ENCODE data around the gene ZDHHC16. TPM values are rescaled to one million over a fixed set of nuclear protein-coding genes. Genes with fewer than 3 reads are reported as not detected.

ZDHHC16 gene
- total and polyA plus RNA-seq, 10 of the 15 experiments (the other 5 are each of a cell fraction or from before 2014, with no cell fraction given) = 16.8 to 63.1 (median 29.8) TPM

DNA sequence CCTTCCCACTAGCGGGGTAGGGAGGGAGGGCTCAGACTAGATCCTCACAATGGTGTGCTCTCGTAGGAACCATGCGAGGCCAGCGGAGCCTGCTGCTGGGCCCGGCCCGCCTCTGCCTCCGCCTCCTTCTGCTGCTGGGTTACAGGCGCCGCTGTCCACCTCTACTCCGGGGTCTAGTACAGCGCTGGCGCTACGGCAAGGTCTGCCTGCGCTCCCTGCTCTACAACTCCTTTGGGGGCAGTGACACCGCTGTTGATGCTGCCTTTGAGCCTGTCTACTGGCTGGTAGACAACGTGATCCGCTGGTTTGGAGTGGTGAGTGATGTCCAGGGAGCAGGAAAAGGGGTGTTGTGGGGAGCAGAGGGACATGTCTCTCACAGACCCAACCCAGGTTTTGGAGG, 5.6 kb downstream of the ZDHHC16 start:
- Histone ChIP-seq H3K9ac (ENCODE audit: control insufficient read depth, insufficient read depth, low read length) (no peak overlapping the region), H3K4me1 (ENCODE audit: control insufficient read depth, insufficient read depth, low read length) (peaks cover 8% of the 10 kb centered on the region), H3K4me2 (ENCODE audit: control insufficient read depth, insufficient read depth) (no peak overlapping the region), H3K4me3 (no peak overlapping the region), H3K79me2 (ENCODE audit: control insufficient read depth, insufficient read depth, low read length) (peaks cover 10% of the 10 kb centered on the region), H2AFZ (ENCODE audit: control insufficient read depth, low read depth, low read length) (no peak overlapping the region), H3K27me3 (replicated peaks in 1 of 2; ENCODE audit: control insufficient read depth in 2 of 2, insufficient read depth in 2 of 2, low read length in 1 of 2) (no peaks in the 10 kb centered on the region), H4K20me1 (ENCODE audit: control insufficient read depth, insufficient read depth) (no peaks in the 10 kb centered on the region), H3K9me3 (replicated peaks; ENCODE audit: control insufficient read depth, insufficient read depth, low read length) (no peaks in the 10 kb centered on the region), H3K27ac (ENCODE audit: control insufficient read depth, insufficient read depth) (no peak overlapping the region), H3K36me3 (ENCODE audit: control insufficient read depth in 2 of 2, insufficient read depth in 2 of 2, low read length in 1 of 2) (peaks cover 1 to 14% of the 10 kb centered on the region in 2 experiments; a peak in 3 of 4 replicates)
- intact Hi-C loops (cut with micrococcal nuclease; ENCODE audit: unreplicated experiment) (no loop called here), in situ Hi-C loops (cut with MboI) (no loop called here)
- ChIA-PET CTCF (no interaction called here), SMC1A (ENCODE audit: uncharacterized antibody, unreplicated experiment) (no interaction called here), RAD21 (ENCODE audit: unreplicated experiment) (no interaction called here), POLR2A (no interaction called here)
- BruUV-seq (replicated peaks) = no TSS peak
- no peak for TF ChIP-seq ZNF207 (IDR thresholded peaks at IDR 0.05; ENCODE audit: borderline replicate concordance)
- 0 out of 2 replicates have a peak, but pooled peaks have one; percentile 27 for TF ChIP-seq POLR2A (IDR thresholded peaks at IDR 0.05; ENCODE audit: low read depth, low read length)
- TF ChIP-seq, protein P1, sequence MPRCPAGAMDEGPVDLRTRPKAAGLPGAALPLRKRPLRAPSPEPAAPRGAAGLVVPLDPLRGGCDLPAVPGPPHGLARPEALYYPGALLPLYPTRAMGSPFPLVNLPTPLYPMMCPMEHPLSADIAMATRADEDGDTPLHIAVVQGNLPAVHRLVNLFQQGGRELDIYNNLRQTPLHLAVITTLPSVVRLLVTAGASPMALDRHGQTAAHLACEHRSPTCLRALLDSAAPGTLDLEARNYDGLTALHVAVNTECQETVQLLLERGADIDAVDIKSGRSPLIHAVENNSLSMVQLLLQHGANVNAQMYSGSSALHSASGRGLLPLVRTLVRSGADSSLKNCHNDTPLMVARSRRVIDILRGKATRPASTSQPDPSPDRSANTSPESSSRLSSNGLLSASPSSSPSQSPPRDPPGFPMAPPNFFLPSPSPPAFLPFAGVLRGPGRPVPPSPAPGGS (IDR thresholded peaks at IDR 0.05; ENCODE audit: borderline replicate concordance, insufficient read depth, low read depth, low read length, poor library complexity, severe bottlenecking) = peak; percentile 7
- FAIRE-seq = no peak
- DNase-seq (ENCODE audit: low read depth, low spot score) = no peak
- ATAC-seq = no peak
- WGBS (ENCODE audit: insufficient coverage, insufficient replicate concordance, low lambda C conversion rate, missing lambda C conversion rate) = 96% methylated on average over 17 of the region's 17 CpGs

DNA sequence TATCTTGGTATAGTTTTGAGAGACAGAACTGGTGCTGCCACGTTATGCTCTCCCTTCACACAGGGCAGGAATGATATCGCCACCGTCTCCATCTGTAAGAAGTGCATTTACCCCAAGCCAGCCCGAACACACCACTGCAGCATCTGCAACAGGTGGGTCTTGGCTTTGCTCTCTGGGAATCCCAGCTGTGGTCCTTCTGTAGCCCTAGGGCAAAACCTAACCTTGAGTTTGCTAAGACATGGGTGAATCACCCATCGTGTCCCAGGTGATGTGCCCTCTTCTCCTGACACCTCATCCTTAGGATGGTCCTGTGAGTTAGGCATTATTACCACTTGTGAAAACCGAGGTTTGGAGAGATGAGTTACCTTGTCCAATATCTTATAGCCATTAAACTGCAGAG, 6.4 kb downstream of the ZDHHC16 start:
- ChIA-PET RAD21 (ENCODE audit: unreplicated experiment) (no interaction called here), SMC1A (ENCODE audit: uncharacterized antibody, unreplicated experiment) (interaction anchor here (1.4 kb wide), 1 partner anchor 9 kb away, joined by 3 read pairs; no protein-coding TSS in a partner anchor), CTCF (no interaction called here), POLR2A (no interaction called here)
- Histone ChIP-seq H3K36me3 (ENCODE audit: control insufficient read depth in 2 of 2, insufficient read depth in 2 of 2, low read length in 1 of 2) (peaks cover 1 to 21% of the 10 kb centered on the region in 2 experiments), H3K79me2 (ENCODE audit: control insufficient read depth, insufficient read depth, low read length) (peaks cover 3% of the 10 kb centered on the region), H2AFZ (ENCODE audit: control insufficient read depth, low read depth, low read length) (no peak overlapping the region), H3K4me2 (ENCODE audit: control insufficient read depth, insufficient read depth) (no peak overlapping the region), H4K20me1 (ENCODE audit: control insufficient read depth, insufficient read depth) (no peaks in the 10 kb centered on the region), H3K9ac (ENCODE audit: control insufficient read depth, insufficient read depth, low read length) (no peak overlapping the region), H3K4me1 (ENCODE audit: control insufficient read depth, insufficient read depth, low read length) (peaks cover 1% of the 10 kb centered on the region), H3K27me3 (replicated peaks in 1 of 2; ENCODE audit: control insufficient read depth in 2 of 2, insufficient read depth in 2 of 2, low read length in 1 of 2) (no peaks in the 10 kb centered on the region), H3K9me3 (replicated peaks; ENCODE audit: control insufficient read depth, insufficient read depth, low read length) (no peaks in the 10 kb centered on the region), H3K27ac (ENCODE audit: control insufficient read depth, insufficient read depth) (no peak overlapping the region), H3K4me3 (no peak overlapping the region)
- TF ChIP-seq ASH2L (IDR thresholded peaks at IDR 0.05; ENCODE audit: borderline replicate concordance, low read depth) = no peak
- no peak for TF ChIP-seq STAT1 (conservative IDR thresholded peaks at IDR 0.05)
- TF ChIP-seq POLR2A (IDR thresholded peaks at IDR 0.05; ENCODE audit: low read depth, low read length) = no peak
- no peak for TF ChIP-seq TBL1XR1 (IDR thresholded peaks at IDR 0.05; ENCODE audit: low read depth, low read length)
- intact Hi-C loops (cut with micrococcal nuclease; ENCODE audit: unreplicated experiment) (no loop called here), in situ Hi-C loops (cut with MboI) (no loop called here)
- no peak for FAIRE-seq
- no peak for DNase-seq (ENCODE audit: low read depth, low spot score)
- 83% methylated on average over 5 of the region's 6 CpGs for WGBS (ENCODE audit: insufficient coverage, insufficient replicate concordance, low lambda C conversion rate, missing lambda C conversion rate)
- no peak for ATAC-seq
- BruUV-seq (replicated peaks) = no TSS peak

Data from GM12878 (cell line).